ENCODE measurements around the gene LIPC.

LIPC gene

GRCh38 chr15:58407236-58407775 lies 24.5 kb upstream of the LIPC start:
- DNase-seq: no peak

GRCh38 chr15:58407778-58408177 lies 24.0 kb upstream of the LIPC start:
- DNase-seq: no peak

GRCh38 chr15:58409861-58410260 lies 21.9 kb upstream of the LIPC start:
- no peak for DNase-seq

- DNase-seq: no peak
Observed at GRCh38 chr15:58410353-58410752, 21.4 kb upstream of the LIPC start.

GRCh38 chr15:58413253-58413652 lies 18.5 kb upstream of the LIPC start:
- no peak for DNase-seq

GRCh38 chr15:58415636-58416035 lies 16.2 kb upstream of the LIPC start:
- DNase-seq: no peak

GRCh38 chr15:58416963-58417362 lies 14.8 kb upstream of the LIPC start:
- DNase-seq: no peak

GRCh38 chr15:58418135-58418534 lies 13.7 kb upstream of the LIPC start:
- no peak for DNase-seq

- DNase-seq: no peak
Observed at GRCh38 chr15:58419803-58420524, 11.8 kb upstream of the LIPC start.

- no peak for DNase-seq
Observed at GRCh38 chr15:58420579-58421043, 11.2 kb upstream of the LIPC start.

- DNase-seq: no peak
Observed at GRCh38 chr15:58423205-58423604, 8.6 kb upstream of the LIPC start.

GRCh38 chr15:58423831-58424608 lies 7.8 kb upstream of the LIPC start:
- DNase-seq: no peak

GRCh38 chr15:58424722-58425121 lies 7.1 kb upstream of the LIPC start:
- no peak for DNase-seq

GRCh38 chr15:58425185-58425584 lies 6.6 kb upstream of the LIPC start:
- DNase-seq: no peak

GRCh38 chr15:58425834-58426233 lies 6.0 kb upstream of the LIPC start:
- DNase-seq: no peak

- DNase-seq: no peak
Observed at GRCh38 chr15:58426501-58426900, 5.3 kb upstream of the LIPC start.

GRCh38 chr15:58427987-58428386 lies 3.8 kb upstream of the LIPC start:
- no peak for DNase-seq

- DNase-seq: no peak
Observed at GRCh38 chr15:58430224-58430787, 1.5 kb upstream of the LIPC start.

- no peak for DNase-seq
Observed at GRCh38 chr15:58432401-58432800, 610 bp downstream of the LIPC start.

GRCh38 chr15:58433597-58434333 lies 2.0 kb downstream of the LIPC start:
- DNase-seq: no peak

GRCh38 chr15:58434334-58434875 lies 2.6 kb downstream of the LIPC start:
- DNase-seq: no peak

GRCh38 chr15:58436552-58436951 lies 4.8 kb downstream of the LIPC start:
- DNase-seq: no peak
